ENCODE measurements around the gene TMEM117. TPM values are rescaled to one million over a fixed set of nuclear protein-coding genes. Genes with fewer than 3 reads are reported as not detected.

Gene TMEM117
- total and polyA plus RNA-seq, 7 donors: 2.3 to 21.4 (median 17.5) TPM

DNA sequence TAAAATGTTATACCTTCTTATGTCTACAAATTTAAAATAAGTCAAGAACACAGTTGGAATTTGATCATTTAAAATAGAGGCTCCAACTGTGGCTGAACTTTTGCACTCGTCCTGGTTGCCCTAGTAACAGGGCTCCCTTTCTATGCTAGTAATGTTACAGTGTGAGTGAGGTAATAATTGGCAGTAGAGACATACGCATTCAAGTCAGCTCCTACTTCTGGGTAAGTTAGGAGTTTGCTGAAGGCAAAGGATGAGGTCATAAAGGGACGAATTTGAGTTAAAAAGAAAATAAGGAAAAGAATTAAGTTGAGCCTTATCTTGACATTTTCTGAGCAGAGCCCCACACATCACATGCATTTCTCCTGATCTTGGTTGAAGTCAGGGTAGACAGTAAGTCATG, 129.1 kb downstream of the TMEM117 start:
- WGBS, 2 donors: 80% methylated on average over 3 of the region's 3 CpGs
- TF ChIP-seq, protein P1, sequence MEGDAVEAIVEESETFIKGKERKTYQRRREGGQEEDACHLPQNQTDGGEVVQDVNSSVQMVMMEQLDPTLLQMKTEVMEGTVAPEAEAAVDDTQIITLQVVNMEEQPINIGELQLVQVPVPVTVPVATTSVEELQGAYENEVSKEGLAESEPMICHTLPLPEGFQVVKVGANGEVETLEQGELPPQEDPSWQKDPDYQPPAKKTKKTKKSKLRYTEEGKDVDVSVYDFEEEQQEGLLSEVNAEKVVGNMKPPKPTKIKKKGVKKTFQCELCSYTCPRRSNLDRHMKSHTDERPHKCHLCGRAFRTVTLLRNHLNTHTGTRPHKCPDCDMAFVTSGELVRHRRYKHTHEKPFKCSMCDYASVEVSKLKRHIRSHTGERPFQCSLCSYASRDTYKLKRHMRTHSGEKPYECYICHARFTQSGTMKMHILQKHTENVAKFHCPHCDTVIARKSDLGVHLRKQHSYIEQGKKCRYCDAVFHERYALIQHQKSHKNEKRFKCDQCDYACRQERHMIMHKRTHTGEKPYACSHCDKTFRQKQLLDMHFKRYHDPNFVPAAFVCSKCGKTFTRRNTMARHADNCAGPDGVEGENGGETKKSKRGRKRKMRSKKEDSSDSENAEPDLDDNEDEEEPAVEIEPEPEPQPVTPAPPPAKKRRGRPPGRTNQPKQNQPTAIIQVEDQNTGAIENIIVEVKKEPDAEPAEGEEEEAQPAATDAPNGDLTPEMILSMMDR (IDR thresholded peaks at IDR 0.05): no peak
- no peak for TF ChIP-seq EP300 (IDR thresholded peaks at IDR 0.05)
- no peak for TF ChIP-seq POLR2A (IDR thresholded peaks at IDR 0.05)
- TF ChIP-seq POLR2AphosphoS5 (IDR thresholded peaks at IDR 0.05): no peak
- DNase-seq: no peak

DNA sequence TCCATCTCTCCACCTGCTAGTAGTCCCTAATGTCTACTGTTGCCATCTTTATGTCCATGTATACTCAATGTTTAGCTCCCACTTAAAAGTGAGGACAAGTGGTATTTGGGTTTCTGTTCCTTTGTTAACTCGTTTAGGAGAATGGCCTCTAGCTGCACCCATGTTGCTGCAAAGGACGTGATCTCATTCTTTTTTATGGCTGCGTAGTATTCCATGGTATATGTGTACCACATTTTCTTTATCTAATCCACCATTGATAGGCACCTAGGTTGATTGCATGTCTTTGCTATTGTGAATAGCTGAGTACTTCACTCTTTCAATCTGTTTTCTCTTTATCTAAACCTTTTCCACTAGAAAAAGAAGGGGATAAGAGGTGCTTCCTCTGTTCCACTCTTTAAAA, 130.0 kb downstream of the TMEM117 start:
- Histone ChIP-seq H3K27me3 (no peaks in the 10 kb centered on the region), H3K36me3 (no peaks in the 10 kb centered on the region), H3K4me1 (peaks cover 0 to 2% (median 0%) of the 10 kb centered on the region in 4 donors), H3K4me3 (no peak overlapping the region), H3K27ac (no peak overlapping the region), H3K9me3 (no peaks in the 10 kb centered on the region)
- TF ChIP-seq, protein P1 (IDR thresholded peaks at IDR 0.05): no peak
- TF ChIP-seq POLR2A (IDR thresholded peaks at IDR 0.05) (no peak), POLR2AphosphoS5 (IDR thresholded peaks at IDR 0.05) (no peak), EP300 (IDR thresholded peaks at IDR 0.05) (no peak)
- WGBS, 2 donors: 89 to 93% methylated on average over 3 of the region's 3 CpGs
- DNase-seq: no peak
- intact Hi-C loops (cut with DNase I): no loop called here

More for the DNA sequence above, 129.1 kb downstream of the TMEM117 start:
- H3K4me3 ChIP-seq: no peak overlapping the region
- no peaks in the 10 kb centered on the region for H3K27me3 ChIP-seq
- H3K36me3 ChIP-seq: no peaks in the 10 kb centered on the region
- no peaks in the 10 kb centered on the region for H3K9me3 ChIP-seq
- intact Hi-C loops (cut with DNase I): no loop called here
- peaks cover 0 to 2% (median 0%) of the 10 kb centered on the region in 4 donors for H3K4me1 ChIP-seq
- H3K27ac ChIP-seq: no peak overlapping the region

DNA sequence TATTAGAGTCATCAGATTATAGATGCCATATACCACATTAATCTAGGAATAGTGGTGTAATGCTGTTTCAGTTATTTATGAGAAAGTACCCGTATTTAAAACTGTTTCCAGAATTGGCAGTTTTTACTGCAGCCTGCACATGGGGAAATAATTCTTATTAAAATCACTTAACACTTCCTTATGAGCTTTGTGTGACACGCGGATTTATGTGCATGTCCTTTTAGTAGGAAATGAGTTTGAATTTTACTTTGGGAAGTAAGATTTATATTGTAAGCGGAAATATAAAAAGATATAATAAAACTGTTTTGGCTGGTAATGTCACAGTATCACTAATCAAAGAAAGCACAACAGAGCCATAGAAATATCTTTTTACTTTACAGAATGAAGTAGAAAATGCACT, 132.9 kb downstream of the TMEM117 start:
- TF ChIP-seq POLR2A (IDR thresholded peaks at IDR 0.05) (no peak), EP300 (IDR thresholded peaks at IDR 0.05) (no peak), POLR2AphosphoS5 (IDR thresholded peaks at IDR 0.05) (no peak)
- TF ChIP-seq, protein P1 (IDR thresholded peaks at IDR 0.05): no peak
- 67 to 69% methylated on average over 4 of the region's 4 CpGs for WGBS, 2 donors
- Histone ChIP-seq H3K4me3 (no peak overlapping the region), H3K4me1 (peaks cover 0 to 2% (median 0%) of the 10 kb centered on the region in 4 donors), H3K27ac (no peak overlapping the region), H3K27me3 (no peaks in the 10 kb centered on the region), H3K9me3 (no peaks in the 10 kb centered on the region), H3K36me3 (no peaks in the 10 kb centered on the region)
- DNase-seq: no peak
- intact Hi-C loops (cut with DNase I): no loop called here

DNA sequence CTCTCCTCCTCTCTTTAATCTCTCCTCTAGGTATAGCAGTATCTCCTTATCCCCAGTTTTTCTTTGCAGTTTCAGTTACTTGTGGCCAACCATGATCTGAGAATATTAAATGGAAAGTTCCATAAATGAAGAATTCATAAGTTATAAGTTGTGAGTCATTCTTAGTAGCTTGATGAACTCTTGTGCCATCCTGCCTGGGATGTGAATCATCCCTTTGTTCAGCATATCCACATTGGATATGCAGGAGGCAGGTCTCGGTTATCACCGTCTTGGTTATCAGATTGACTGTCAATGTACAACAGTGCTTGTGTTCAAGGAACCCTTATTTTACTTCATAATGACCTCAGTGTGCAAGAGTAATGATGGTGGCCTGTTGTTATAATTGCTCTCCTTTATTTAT, 134.0 kb downstream of the TMEM117 start:
- Histone ChIP-seq H3K36me3 (no peaks in the 10 kb centered on the region), H3K9me3 (no peaks in the 10 kb centered on the region), H3K27ac (no peak overlapping the region), H3K4me1 (peaks cover 0 to 2% (median 0%) of the 10 kb centered on the region in 4 donors), H3K4me3 (no peak overlapping the region), H3K27me3 (no peaks in the 10 kb centered on the region)
- intact Hi-C loops (cut with DNase I): no loop called here
- DNase-seq: no peak
- TF ChIP-seq POLR2A (IDR thresholded peaks at IDR 0.05) (no peak), POLR2AphosphoS5 (IDR thresholded peaks at IDR 0.05) (no peak), EP300 (IDR thresholded peaks at IDR 0.05) (no peak)
- TF ChIP-seq, protein P1 (IDR thresholded peaks at IDR 0.05): no peak
- WGBS, 2 donors: 95 to 97% methylated on average over 2 of the region's 2 CpGs

DNA sequence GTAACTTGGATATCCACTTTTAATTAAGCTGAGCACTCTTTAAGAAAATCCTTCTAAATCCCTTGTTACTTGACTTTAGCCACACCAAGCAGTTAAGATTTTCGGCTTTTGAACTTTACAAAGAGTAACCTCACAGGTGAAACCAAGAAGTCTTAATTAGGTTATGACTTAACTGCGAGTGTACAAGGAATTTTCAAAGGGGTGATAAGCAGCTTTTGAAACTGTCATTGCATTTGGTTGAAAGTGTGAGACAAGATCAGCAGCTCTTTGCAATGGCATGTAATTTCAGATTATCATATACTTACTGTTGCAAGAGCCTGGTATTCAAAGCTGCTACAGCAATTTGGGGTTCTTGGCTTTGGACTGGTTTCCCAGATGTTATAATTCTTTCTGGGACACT, 137.5 kb downstream of the TMEM117 start:
- no peaks in the 10 kb centered on the region for H3K27me3 ChIP-seq
- intact Hi-C loops (cut with DNase I): no loop called here
- no peak overlapping the region for H3K27ac ChIP-seq
- DNase-seq: no peak
- TF ChIP-seq POLR2AphosphoS5 (IDR thresholded peaks at IDR 0.05): no peak
- no peak for TF ChIP-seq EP300 (IDR thresholded peaks at IDR 0.05)
- no peak for TF ChIP-seq POLR2A (IDR thresholded peaks at IDR 0.05)
- TF ChIP-seq, protein P1 (IDR thresholded peaks at IDR 0.05): no peak
- H3K4me1 ChIP-seq: peaks cover 0 to 2% (median 0%) of the 10 kb centered on the region in 4 donors
- no peaks in the 10 kb centered on the region for H3K36me3 ChIP-seq
- 81 to 85% methylated on average over 2 of the region's 2 CpGs for WGBS, 2 donors
- no peaks in the 10 kb centered on the region for H3K9me3 ChIP-seq
- H3K4me3 ChIP-seq: no peak overlapping the region

Data from sigmoid colon (tissue), 7 donors.